Transverse colon (tissue), 4 donors: ENCODE results near the gene PLTP. TPM values are rescaled to one million over a fixed set of nuclear protein-coding genes. Genes with fewer than 3 reads are reported as not detected.

Experiments used
- DNase-seq: peaks from one replicate; pipeline ENCODE4 v3.0.0-alpha.2; 2019
- H3K27ac ChIP-seq, 4 donors: fragments of 200-600 bp; sonication (generic); 2 replicates each; pipeline ENCODE4 v1.5.1; 2016 to 2018; ENCODE audit warnings: inconsistent platforms in 4 of 4
- H3K27me3 ChIP-seq: fragments of 200-600 bp; sonication (generic); 2 replicates; pipeline ENCODE4 v1.5.1; 2017; ENCODE audit warnings: inconsistent platforms
- H3K36me3 ChIP-seq, 4 donors: fragments of 200-600 bp; sonication (generic); 2 replicates each; pipeline ENCODE4 v1.5.1; 2017 to 2019; ENCODE audit warnings: inconsistent platforms in 4 of 4
- H3K4me1 ChIP-seq, 4 donors: fragments of 200-600 bp; sonication (generic); 2 replicates each; pipeline ENCODE4 v1.5.1; 2017 to 2020; ENCODE audit warnings: inconsistent platforms in 4 of 4
- H3K4me3 ChIP-seq, 4 donors: fragments of 200-600 bp; sonication (generic); 1 replicate in 1 of 4; 2 replicates in 3 of 4; pipeline versions ENCODE4 v1.5.1 to v1.6.1; 2017 to 2019; ENCODE audit warnings: inconsistent platforms in 4 of 4
- H3K9me3 ChIP-seq, 2 donors: fragments of 200-600 bp; sonication (generic); 2 replicates each; pipeline ENCODE4 v1.5.1; 2017 to 2019; ENCODE audit warnings: inconsistent platforms in 2 of 2
- CTCF ChIP-seq, 5 experiments: fragments of 200-600 bp in 3 of 5; fragments of 450-650 bp in 2 of 5; sonication (generic) in 3 of 5; IDR thresholded peaks; 1 replicate in 2 of 5; 2 replicates in 3 of 5; pipeline ENCODE4 v1.5.1; 2016 to 2017; ENCODE audit warnings: antibody characterized with exemption in 5 of 5, inconsistent platforms in 3 of 5, mild to moderate bottlenecking in 2 of 5, moderate library complexity in 1 of 5
- EP300 ChIP-seq: sonication (generic); formaldehyde crosslinking; IDR thresholded peaks from one replicate; pipeline ENCODE4 v1.6.1; 2017; ENCODE audit warnings: antibody characterized with exemption, low read depth
- POLR2A ChIP-seq: fragments of 450-650 bp; IDR thresholded peaks from one replicate; pipeline ENCODE4 v1.6.1; 2016; ENCODE audit warnings: antibody characterized with exemption, mild to moderate bottlenecking, moderate library complexity
- POLR2AphosphoS5 ChIP-seq, 3 donors: sonication (generic); formaldehyde crosslinking; IDR thresholded peaks; one replicate each; pipeline ENCODE4 v1.6.1; 2016; ENCODE audit warnings: antibody characterized with exemption in 3 of 3
- WGBS, 2 donors: methylation state at CpG; one replicate each; pipeline ENCODE4 v1.1.5; 2018; ENCODE audit warnings: low coverage in 1 of 2; 5-methylcytosine and 5-hydroxymethylcytosine counted together
- in situ Hi-C, 4 donors: fragments of 200-750 bp; cut with MboI; loops; one replicate each; pipeline versions ENCODE4 v1.15.0 to v1.15.1; 2017; ENCODE audit warnings: low sequenced_read_pairs in 3 of 4, low pct_ligation_motif_present in 1 of 4, low pct_unique_long_range_greater_than_20kb in 1 of 4
- intact Hi-C: fragments of 100-400 bp; cut with DNase I; formaldehyde crosslinking; loops from one replicate; pipeline ENCODE4 v1.15.1; 2023; ENCODE audit warnings: low total_unique reads
- total RNA-seq, 4 donors: library from RNA; depleted of rRNA; stranded (reverse); fragments of >200 nt; gene quantifications; one replicate each; pipeline ENCODE4 v1.1.0, GENCODE V29; 2016

PLTP gene
- total RNA-seq, 4 donors from 2014 or later, result 17.7 to 79.9 (median 59.9) TPM

GRCh38 chr20:45873409-45874103 is 38.4 kb downstream of the PLTP start:
- no peak for TF ChIP-seq POLR2AphosphoS5 (IDR thresholded peaks at IDR 0.05)
- no peak for TF ChIP-seq POLR2A
- DNase-seq, result no peak

GRCh38 chr20:45872626-45873025 is 39.3 kb downstream of the PLTP start:
- Histone ChIP-seq H3K27me3 (no peaks in the 10 kb centered on the region), H3K27ac (no peak overlapping the region), H3K36me3 (peaks cover 0 to 8% (median 0%) of the 10 kb centered on the region in 4 donors), H3K9me3 (no peaks in the 10 kb centered on the region), H3K4me1 (peaks cover 0 to 9% (median 0%) of the 10 kb centered on the region in 4 donors), H3K4me3 (no peak overlapping the region)
- no peak for DNase-seq
- TF ChIP-seq POLR2A (no peak), EP300 (no peak), CTCF (IDR thresholded peaks at IDR 0.05) (no peak), POLR2AphosphoS5 (IDR thresholded peaks at IDR 0.05) (no peak)
- intact Hi-C loops (no loop called here), in situ Hi-C loops (no loop called here)
- 99% methylated on average over 4 of the region's 4 CpGs; no CpG with 5 or more reads in 1 of the 2 donors for WGBS, 2 donors

More at GRCh38 chr20:45873409-45874103, 38.4 kb downstream of the PLTP start:
- intact Hi-C loops, result no loop called here
- H3K36me3 ChIP-seq, result peaks cover 0 to 12% (median 2%) of the 10 kb centered on the region in 4 donors
- peaks cover 0 to under 1% (median 0%) of the 10 kb centered on the region in 4 donors for H3K4me1 ChIP-seq
- 58 to 75% methylated on average over 1 of the region's 1 CpG for whole genome bisulfite sequencing, 2 donors
- no peak overlapping the region for H3K27ac ChIP-seq
- no peak overlapping the region for H3K4me3 ChIP-seq
- in situ Hi-C loops, result no loop called here
- H3K9me3 ChIP-seq, result no peaks in the 10 kb centered on the region
- H3K27me3 ChIP-seq, result no peaks in the 10 kb centered on the region

GRCh38 chr20:45867819-45868176 is 44.2 kb downstream of the PLTP start:
- TF ChIP-seq POLR2AphosphoS5 (IDR thresholded peaks at IDR 0.05) (no peak), CTCF (IDR thresholded peaks at IDR 0.05) (no peak), EP300 (no peak), POLR2A (no peak)
- no peak for DNase-seq
- in situ Hi-C loops, result no loop called here
- intact Hi-C loops, result no loop called here
- Histone ChIP-seq H3K27ac (peak overlapping the region; percentile 58 to 66 (median 61)), H3K27me3 (no peaks in the 10 kb centered on the region), H3K9me3 (no peaks in the 10 kb centered on the region), H3K4me3 (no peak overlapping the region), H3K4me1 (peaks cover 0 to 38% (median 7%) of the 10 kb centered on the region in 4 donors), H3K36me3 (no peaks in the 10 kb centered on the region)

- intact Hi-C loops, result no loop called here
- WGBS, 2 donors, result 40 to 47% methylated on average over 3 to 6 of the region's 6 CpGs
- Histone ChIP-seq H3K9me3 (no peaks in the 10 kb centered on the region), H3K36me3 (no peaks in the 10 kb centered on the region), H3K4me1 (peaks cover 0 to 43% (median 10%) of the 10 kb centered on the region in 4 donors), H3K27me3 (no peaks in the 10 kb centered on the region), H3K4me3 (no peak overlapping the region), H3K27ac (peak overlapping the region; percentile 58 to 66 (median 61))
- TF ChIP-seq POLR2AphosphoS5 (IDR thresholded peaks at IDR 0.05), result no peak
- no peak for DNase-seq
- in situ Hi-C loops, result no loop called here
Observed at GRCh38 chr20:45867136-45867818, 44.7 kb downstream of the PLTP start.

- WGBS, 2 donors, result 95 to 97% methylated on average over 5 of the region's 5 CpGs
- intact Hi-C loops, result no loop called here
Observed at GRCh38 chr20:45866454-45866853, 45.5 kb downstream of the PLTP start.

More at GRCh38 chr20:45866454-45866853, 45.5 kb downstream of the PLTP start:
- in situ Hi-C loops, result no loop called here
- H3K4me1 ChIP-seq, result peaks cover 0 to 52% (median 13%) of the 10 kb centered on the region in 4 donors
- no peaks in the 10 kb centered on the region for H3K27me3 ChIP-seq
- no peak overlapping the region for H3K4me3 ChIP-seq
- no peak for DNase-seq
- peak overlapping the region; percentile 28 to 61 (median 60) for H3K27ac ChIP-seq
- no peaks in the 10 kb centered on the region for H3K9me3 ChIP-seq
- no peak for TF ChIP-seq POLR2A
- TF ChIP-seq CTCF (IDR thresholded peaks at IDR 0.05), result no peak
- TF ChIP-seq POLR2AphosphoS5 (IDR thresholded peaks at IDR 0.05), result no peak
- no peak for TF ChIP-seq EP300
- no peaks in the 10 kb centered on the region for H3K36me3 ChIP-seq
